ENCODE measurements around the gene MAMDC2. TPM values are rescaled to one million over a fixed set of nuclear protein-coding genes. Genes with fewer than 3 reads are reported as not detected.

The MAMDC2 gene
- total and polyA plus RNA-seq, 2 donors from 2014 or later, result 1.5 to 7.1 TPM

- TF ChIP-seq CTCF (IDR thresholded peaks at IDR 0.05; ENCODE audit: borderline replicate concordance, extremely low read depth, insufficient read depth), result no peak
- Histone ChIP-seq H3K27ac (ENCODE audit: low read depth in 2 of 2, low read length in 2 of 2) (no peak overlapping the region), H3K36me3 (ENCODE audit: control insufficient read depth in 2 of 3, insufficient read depth in 3 of 3, low read length in 3 of 3) (no peaks in the 10 kb centered on the region), H3K27me3 (ENCODE audit: control insufficient read depth, insufficient read depth, low read length) (no peaks in the 10 kb centered on the region), H3K9ac (ENCODE audit: low read length in 3 of 3) (no peak overlapping the region), H3K4me1 (ENCODE audit: control insufficient read depth in 2 of 3, insufficient read depth in 2 of 3, low read depth in 1 of 3, low read length in 3 of 3) (no peaks in the 10 kb centered on the region), H3K4me3 (ENCODE audit: low read length in 3 of 3) (no peak overlapping the region), H3K9me3 (ENCODE audit: control insufficient read depth in 2 of 3, insufficient read depth in 1 of 3, low read length in 3 of 3) (no peaks in the 10 kb centered on the region)
- no peak for FAIRE-seq
- intact Hi-C loops (cut with DNase I), result loop anchor here (5.0 kb wide), 1 partner anchor 141 kb away; no protein-coding TSS in a partner anchor
- DNase-seq, result peak in 1 of 5 donors; percentile 20
Observed at GRCh38 chr9:70112981-70113380, 69.3 kb downstream of the MAMDC2 start.

- H3K36me3 ChIP-seq (ENCODE audit: control insufficient read depth in 2 of 3, insufficient read depth in 3 of 3, low read length in 3 of 3), result no peaks in the 10 kb centered on the region
- FAIRE-seq (no peak), DNase-seq (peak in 4 of 5 donors; percentile 31 to 59 (median 40))
- no peaks in the 10 kb centered on the region for H3K4me1 ChIP-seq (ENCODE audit: control insufficient read depth in 2 of 3, insufficient read depth in 2 of 3, low read depth in 1 of 3, low read length in 3 of 3)
- no peaks in the 10 kb centered on the region for H3K27me3 ChIP-seq (ENCODE audit: control insufficient read depth, insufficient read depth, low read length)
- H3K27ac ChIP-seq (ENCODE audit: low read depth in 2 of 2, low read length in 2 of 2), result no peak overlapping the region
- TF ChIP-seq CTCF (IDR thresholded peaks at IDR 0.05; ENCODE audit: borderline replicate concordance, extremely low read depth, insufficient read depth), result peak; percentile 60
- no peak overlapping the region for H3K4me3 ChIP-seq (ENCODE audit: low read length in 3 of 3)
- H3K9ac ChIP-seq (ENCODE audit: low read length in 3 of 3), result no peak overlapping the region
- H3K9me3 ChIP-seq (ENCODE audit: control insufficient read depth in 2 of 3, insufficient read depth in 1 of 3, low read length in 3 of 3), result no peaks in the 10 kb centered on the region
- intact Hi-C loops (cut with DNase I), result loop anchor here (5.0 kb wide), 1 partner anchor 141 kb away; no protein-coding TSS in a partner anchor
Observed at GRCh38 chr9:70113403-70114022, 69.9 kb downstream of the MAMDC2 start.

GRCh38 chr9:70114898-70115297, 71.2 kb downstream of the MAMDC2 start:
- no peaks in the 10 kb centered on the region for H3K36me3 ChIP-seq (ENCODE audit: control insufficient read depth in 2 of 3, insufficient read depth in 3 of 3, low read length in 3 of 3)
- no peaks in the 10 kb centered on the region for H3K27me3 ChIP-seq (ENCODE audit: control insufficient read depth, insufficient read depth, low read length)
- no peak overlapping the region for H3K27ac ChIP-seq (ENCODE audit: low read depth in 2 of 2, low read length in 2 of 2)
- no peak for TF ChIP-seq CTCF (IDR thresholded peaks at IDR 0.05; ENCODE audit: borderline replicate concordance, extremely low read depth, insufficient read depth)
- H3K9ac ChIP-seq (ENCODE audit: low read length in 3 of 3), result no peak overlapping the region
- H3K4me3 ChIP-seq (ENCODE audit: low read length in 3 of 3), result no peak overlapping the region
- no peaks in the 10 kb centered on the region for H3K4me1 ChIP-seq (ENCODE audit: control insufficient read depth in 2 of 3, insufficient read depth in 2 of 3, low read depth in 1 of 3, low read length in 3 of 3)
- H3K9me3 ChIP-seq (ENCODE audit: control insufficient read depth in 2 of 3, insufficient read depth in 1 of 3, low read length in 3 of 3), result no peaks in the 10 kb centered on the region
- DNase-seq (no peak), FAIRE-seq (no peak)
- intact Hi-C loops (cut with DNase I), result loop anchor here (5.0 kb wide), 1 partner anchor 143 kb away; no protein-coding TSS in a partner anchor
